NCI-H2227 (cell line): ENCODE measurements around the gene GRHL3.
A peak's percentile ranks its signal among the peaks of the same experiment; 100 is the strongest.

Experiments used
- DNase-seq: peaks from one replicate; lab custom pipeline; 2025; ENCODE audit not compliant: unreplicated experiment; lab: John Stamatoyannopoulos, UW

GRHL3 gene

DNA sequence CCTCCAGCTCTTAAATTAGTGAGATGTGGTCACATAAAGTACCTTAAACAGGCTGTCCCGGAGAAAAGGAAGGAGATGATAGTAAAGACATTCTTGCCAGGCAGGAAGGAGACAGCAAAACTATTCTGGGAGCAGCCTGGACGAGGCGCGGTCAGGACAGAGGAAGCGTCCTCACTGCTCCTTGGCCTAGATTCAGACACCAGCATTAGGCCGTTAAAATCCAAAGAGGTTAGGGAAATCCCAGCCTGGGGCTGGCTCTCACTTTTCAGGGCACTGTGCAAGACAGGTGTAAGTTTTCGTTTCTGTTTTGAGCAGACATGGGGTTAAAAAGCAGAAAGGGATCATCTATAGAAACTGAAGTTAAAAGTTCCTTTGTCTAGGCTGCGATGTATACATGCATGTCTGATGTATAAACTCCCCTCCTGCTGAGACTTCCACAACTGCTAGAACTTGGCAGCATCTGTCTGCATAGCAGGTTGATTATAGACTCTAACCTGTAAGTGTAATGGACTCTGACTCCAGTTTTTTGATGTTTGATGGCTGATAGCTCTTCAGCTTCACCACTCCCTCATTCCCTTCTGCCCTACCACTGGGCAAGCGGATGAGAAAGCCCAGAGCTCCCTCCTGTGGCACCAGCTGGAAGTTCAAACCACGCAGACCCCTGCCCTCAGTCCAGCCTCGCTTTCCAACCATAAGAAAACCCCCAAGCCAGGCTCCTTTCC is 72.9 kb downstream of the GRHL3 start:
- DNase-seq, result peak; percentile 82

DNA sequence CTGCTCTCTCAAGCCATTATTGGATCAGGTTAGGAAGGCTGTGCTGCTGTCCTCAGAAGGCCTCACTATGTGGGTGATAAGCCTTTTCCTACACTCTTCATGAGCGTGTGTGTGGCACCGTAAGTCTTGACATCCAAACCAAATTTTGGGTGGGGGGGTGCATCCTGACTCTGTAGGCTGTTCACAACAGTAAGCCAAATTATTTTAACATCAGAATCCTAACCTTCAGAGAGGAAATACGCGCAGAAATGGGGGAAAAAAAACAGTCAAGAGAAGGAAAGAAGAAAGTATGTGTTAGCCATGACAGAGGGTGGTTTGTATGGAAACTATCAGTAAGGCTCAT is 73.4 kb downstream of the GRHL3 start:
- DNase-seq, result no peak

DNA sequence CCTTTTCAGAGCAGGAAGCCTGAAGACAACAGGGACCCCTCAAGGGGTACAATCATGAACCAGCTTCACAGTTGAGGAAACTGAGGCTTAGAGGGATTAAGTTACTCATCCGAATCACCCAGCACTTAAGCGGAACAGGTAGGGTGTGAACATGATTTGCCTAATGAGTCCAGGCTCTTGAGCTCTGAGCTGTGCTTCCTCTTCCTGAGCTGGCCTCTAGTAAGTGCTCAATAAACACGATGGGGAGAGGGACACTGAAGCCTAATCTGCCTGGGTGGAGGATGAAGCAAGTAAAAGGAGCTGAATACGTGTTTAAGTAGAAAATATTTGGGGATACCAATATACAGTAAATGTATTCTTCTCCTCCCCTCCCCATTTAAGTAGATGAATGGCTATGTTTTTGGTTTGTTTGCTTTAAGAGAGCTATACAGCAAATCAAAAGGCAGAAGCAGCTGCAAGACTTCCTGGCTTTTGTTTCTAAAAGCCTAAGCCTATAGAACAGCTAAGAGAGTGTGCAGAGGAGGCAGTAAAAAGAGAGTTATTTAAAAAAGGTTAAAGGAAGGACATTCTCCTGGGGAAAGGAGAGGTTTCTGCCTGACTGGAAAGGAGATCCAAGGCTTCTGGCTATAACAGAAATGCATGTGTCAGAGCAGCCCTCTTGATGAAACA is 74.0 kb downstream of the GRHL3 start:
- DNase-seq, result no peak

DNA sequence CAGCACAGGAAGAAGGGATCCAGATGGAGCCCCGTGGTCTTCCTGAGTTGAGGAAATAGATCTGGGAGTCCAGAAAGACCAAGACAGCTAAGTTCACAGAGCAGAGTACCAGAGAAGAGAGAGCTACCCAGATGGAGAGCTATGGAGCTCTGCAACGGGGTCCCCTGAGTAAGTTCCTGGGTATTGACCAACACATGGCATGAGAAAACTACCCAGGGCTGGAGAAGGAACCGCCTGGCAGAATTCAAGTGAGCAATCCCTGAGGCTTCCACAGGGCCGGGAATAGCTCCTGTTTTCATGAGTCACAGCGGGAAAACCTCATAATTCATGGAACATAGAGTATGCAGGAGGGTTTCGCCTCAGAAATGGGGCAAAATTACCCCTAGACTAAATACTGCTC is 74.7 kb downstream of the GRHL3 start:
- no peak for DNase-seq

DNA sequence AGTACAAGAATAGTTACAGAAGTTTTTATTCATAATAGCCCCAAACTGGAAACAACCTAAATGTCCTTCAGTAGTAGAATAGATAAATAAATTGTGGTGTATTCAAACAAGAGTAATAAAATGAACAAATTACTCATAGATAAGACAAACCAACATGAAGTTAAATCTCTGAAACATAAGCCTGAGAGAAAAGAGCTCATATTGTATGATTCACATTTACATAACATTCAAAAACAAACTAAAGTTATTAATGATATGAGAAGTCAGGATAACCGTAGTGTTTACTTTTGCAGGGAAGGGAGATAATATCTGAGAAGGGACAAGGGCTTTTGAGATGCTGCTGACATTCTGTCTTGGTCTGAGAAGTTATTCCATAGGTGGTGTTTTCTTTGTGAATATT is 80.9 kb downstream of the GRHL3 start:
- no peak for DNase-seq

DNA sequence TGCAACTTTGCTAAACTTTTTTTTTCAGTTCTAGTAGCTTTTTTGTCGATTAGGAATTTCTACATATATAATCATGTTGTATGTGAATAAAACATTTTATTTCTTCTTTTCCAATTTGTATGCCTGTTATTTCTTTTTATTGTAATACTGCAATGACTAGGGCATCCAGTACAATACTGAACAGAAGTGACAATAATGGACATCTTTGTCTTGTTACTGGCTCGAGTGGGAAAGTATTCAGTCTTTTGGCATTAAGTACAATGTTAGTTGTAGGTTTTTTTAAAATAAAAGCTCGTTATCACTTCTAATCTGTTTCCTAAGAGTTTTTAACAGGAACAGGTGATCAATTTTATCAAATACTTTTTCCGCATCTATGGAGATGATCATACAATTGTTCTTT is 84.6 kb downstream of the GRHL3 start:
- DNase-seq, result no peak
